CD4-positive, alpha-beta T cell treated with Interferon alpha-2 for 1 hour (primary cell): ENCODE results near the gene TBC1D13.
A peak's percentile ranks its signal among the peaks of the same experiment; 100 is the strongest.
"Not testable (repeated sequence)": the region's sequence is repeated elsewhere in the genome, so short reads cannot be mapped to it uniquely, and the experiment has no call there.

Experiments used
- DNase-seq, 2 donors: peaks; one replicate each; pipeline ENCODE4 v3.0.0-alpha.2; 2020 to 2022

Gene TBC1D13

DNA sequence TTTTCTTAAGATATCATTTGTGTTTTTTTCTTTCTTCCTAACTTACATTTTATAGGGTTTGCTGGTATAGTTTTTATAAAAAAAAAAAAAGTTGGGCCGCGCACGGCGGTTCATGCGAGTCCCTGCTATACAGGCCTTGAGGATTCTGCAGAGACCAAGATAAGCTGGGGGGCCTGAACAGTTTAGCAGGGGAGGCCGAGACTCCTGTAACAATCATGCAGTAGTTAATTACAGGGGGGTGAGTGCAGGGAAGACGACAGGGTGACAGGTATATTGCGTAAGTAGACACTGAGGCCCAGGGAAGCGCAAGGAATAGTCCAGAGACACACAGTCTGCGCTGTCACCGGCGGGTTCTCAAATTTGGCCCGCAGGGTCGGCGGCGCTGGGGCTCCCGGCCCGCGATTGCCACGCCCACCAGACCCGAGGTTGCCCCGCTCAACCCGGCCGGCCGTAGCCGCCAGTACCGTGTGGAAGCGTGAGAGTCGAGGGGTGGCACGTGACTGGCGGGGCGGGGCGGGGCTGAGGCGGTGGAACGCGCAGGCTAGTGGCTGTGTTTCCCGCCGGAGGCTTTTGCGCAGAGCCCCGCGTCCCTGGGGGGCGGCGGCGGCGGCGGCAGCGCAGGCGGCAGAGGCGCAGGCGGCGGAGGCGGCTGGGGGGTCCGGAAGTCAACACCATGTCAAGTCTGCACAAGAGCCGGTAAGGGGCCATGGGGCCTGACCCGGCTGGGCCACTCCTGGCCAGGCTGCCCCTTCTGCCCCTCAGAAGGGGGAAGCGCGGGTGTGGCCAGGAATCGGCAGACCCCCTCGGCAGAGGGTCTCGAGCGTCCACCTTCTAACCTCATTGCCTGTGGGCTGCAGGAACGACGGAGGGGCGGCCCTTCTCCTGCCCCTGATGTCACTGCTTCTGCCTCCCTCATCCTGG lies at the start of gene TBC1D13:
TBC1D13 (plus strand) TSS at position 573 of the 921 bp plus-strand sequence; CDS start at position 674, 101 bp downstream.
- peak; percentile 87 to 93 for DNase-seq

- DNase-seq = no peak
Measured at GRCh38 chr9:128742401-128742800, 44.7 kb upstream of the TBC1D13 start.

DNA sequence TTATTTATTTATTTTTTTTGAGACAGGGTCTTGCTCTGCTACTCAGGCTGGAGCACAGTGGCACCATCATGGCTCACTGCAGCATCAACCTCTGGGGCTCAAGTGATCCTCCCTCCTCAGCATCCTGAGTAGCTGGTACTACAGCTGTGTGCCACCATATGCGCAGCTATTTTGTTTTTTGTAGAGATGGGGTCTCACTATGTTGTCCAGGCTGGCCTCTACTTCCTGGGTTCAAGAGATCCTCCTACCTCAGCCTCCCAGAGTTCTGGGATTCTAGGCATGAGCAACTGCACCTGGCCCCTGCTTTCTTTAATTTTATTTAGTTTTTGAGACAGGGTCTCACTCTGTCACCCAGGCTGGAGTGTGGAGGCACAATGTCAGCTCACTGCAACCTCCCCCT lies 43.6 kb upstream of the TBC1D13 start:
- DNase-seq = no peak

DNA sequence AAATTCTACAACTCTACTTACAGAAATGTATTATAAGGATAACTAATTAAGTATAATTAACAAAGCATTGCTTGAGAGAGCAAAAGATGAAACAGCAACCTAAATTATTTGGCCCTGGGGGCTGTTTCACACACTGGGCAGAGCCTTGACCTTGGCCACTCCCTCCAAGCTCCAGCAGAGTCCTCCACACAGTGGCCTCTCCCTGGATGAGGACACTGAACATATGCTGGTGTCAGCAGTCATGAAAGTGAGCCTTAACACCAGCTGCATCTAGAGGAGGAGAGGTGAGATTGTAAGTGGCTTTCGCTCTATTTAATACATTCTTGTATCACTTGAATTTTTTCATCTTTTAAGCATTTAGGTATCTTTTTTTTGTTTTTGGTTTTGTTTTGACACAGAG lies 39.8 kb upstream of the TBC1D13 start:
- no peak for DNase-seq

GRCh38 chr9:128750926-128751595 lies 36.0 kb upstream of the TBC1D13 start:
- no peak for DNase-seq

DNA sequence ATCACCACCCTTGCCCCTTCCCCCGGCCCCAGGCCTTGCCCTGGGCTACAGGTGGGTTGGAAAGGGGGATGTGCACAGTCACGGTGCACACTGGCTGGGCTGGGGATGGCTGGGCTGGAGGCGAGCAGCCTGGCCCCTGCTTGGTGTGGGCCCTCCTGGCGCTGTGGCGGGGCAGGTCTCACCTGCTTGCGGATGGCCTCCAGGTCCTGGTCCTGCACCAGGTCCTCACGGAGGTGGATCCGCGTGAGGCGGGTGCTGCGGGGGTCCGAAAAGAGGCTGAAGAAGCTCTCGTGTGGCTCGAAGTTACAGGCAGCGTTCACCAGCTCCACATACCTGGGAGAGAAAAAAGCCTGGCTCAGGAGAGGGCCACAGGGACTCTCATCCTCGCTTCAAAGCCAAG lies 33.4 kb upstream of the TBC1D13 start:
- DNase-seq = no peak

GRCh38 chr9:128757602-128758001 lies 29.5 kb upstream of the TBC1D13 start:
- no peak for DNase-seq

DNA sequence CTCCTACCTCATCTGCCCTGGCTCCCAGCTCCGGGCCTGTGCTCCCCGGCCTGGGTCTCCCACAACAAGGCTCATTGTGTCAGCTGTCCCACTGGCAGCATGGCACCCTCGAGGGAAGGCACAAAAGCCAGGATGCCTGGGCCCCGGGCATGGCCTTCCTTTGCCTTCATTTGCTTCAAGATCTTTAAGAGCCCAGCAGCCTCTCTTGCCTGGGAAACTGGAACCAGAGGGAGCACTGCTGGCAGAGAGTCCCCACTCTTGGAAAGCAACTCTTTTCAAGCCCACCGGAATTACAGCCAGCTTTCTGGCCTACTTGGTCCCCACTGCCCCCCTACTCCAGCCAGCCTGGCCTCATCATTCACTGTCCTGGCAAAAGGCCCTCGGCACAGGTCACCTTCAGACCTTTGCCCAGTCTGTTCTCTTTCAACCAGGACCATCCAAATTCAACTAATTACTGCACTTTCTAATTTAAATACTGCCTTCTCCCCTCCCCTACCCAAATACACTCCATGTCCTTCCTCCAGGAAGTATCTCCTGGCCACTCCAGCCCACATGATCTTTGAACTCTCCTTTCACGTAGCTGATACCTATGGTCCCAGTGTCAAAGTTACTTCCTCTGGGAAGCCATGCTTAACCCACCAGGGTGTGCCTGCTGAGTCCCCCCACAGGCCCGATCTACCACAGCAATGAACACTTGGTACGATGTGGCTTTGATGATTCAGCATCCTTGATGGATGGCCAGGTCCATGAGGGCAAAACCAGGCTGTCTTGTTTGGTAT lies 24.2 kb upstream of the TBC1D13 start:
- DNase-seq = no peak

- no peak for DNase-seq
Measured at GRCh38 chr9:128764361-128764760, 22.7 kb upstream of the TBC1D13 start.

GRCh38 chr9:128765499-128765898 lies 21.6 kb upstream of the TBC1D13 start:
- DNase-seq = no peak

- no peak for DNase-seq
Measured at GRCh38 chr9:128768606-128769005, 18.4 kb upstream of the TBC1D13 start.

DNA sequence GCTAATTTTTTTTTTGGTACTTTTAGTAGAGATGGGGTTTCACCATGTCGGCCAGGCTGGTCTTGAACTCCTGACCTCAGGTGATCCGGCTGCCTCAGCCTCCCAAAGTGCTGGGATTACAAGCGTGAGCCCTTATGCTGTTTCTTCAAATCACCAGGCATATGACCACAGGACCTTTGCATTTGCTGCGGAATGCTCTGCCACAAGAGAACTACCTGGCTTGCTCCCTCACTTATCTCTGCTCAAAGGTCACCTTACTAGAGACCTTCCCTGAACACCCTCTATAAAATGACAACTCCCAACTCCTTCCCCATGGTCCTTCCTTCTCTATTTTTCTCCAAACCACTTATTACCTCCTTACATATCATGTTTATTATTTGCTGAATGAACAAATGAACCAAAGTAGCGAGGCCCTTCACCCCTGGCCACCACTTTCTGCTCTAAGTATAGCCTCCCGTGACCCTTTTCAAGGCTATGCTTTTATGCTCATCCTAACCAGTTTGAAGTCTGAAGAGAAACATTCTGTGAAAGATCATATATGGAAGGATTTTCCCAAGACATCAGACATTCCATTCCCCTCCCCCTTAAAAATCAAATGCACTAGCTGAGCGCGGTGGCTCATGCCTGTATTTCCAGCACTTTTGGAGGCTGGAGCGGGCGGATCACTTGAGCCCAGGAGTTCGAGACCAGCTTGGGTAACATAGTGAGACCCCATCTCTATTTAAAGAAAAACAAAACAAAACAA lies 16.6 kb upstream of the TBC1D13 start:
- DNase-seq = no peak

- DNase-seq = peak in 1 of 2 donors; percentile 23
Measured at GRCh38 chr9:128771094-128771721, 15.8 kb upstream of the TBC1D13 start.

DNA sequence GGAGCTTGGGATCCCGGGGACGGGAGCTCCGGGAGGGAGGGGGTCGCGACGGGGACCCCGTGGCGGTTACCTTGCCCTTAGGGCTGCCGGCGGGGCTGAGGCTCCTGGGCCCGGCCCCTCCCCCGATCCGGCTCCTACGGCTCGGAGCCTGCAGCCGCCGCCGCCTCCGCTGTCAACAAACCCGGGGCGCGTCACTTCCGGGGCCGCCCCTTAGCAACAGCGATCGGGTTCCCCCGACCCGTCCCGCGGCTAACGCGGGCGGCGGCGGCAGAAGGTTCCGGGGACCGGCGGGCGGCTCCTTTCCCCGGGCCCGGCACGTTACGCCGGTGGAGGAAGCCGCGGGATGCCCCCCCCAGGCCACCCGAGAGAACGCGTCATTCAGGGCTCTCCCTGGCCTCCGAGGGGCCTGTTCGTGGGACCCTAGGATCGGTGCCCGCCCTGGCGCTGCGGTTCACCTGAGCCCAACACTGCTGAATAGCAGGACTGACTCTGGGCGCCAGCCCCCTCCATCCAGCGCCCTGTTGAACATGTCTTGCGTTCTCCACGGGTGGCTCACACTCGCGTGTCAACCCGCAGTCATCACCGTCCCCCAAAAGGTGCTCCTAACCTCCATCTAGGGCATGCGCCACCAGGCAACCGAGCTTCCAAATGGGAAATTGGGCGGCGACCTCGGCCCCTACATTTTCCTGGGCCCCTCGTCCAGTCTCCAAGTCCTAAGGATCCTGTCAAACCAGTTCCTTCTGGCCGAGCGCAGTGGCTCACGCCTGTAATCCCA lies 15.1 kb upstream of the TBC1D13 start, which contains the start of gene ZER1:
ZER1 (minus strand) TSS at position 183 of the 775 bp plus-strand sequence. CDS start 16,362 bp downstream, outside the sequence.
- peak; percentile 90 to 94 for DNase-seq

DNA sequence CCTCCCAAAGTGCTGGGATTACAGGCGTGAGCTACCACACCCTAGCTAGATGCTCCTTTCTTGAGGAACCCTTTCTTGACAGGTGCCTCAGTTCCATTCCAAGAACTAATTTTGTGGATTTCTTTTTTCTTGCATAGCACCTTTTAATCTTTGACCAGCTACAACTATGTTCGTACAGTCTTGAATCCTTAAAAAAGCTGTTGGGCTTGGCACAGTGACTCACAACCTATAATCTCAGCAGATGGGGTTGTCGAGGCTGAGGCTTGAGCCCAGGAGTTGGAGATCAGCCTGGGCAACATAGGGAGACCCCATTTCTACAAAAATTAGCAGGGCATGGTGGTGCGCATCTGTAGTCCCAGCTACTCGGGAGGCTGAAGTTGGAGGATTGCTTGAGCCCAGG lies 14.0 kb upstream of the TBC1D13 start:
- DNase-seq = no peak

GRCh38 chr9:128774804-128775203 lies 12.2 kb upstream of the TBC1D13 start:
- DNase-seq = no peak

DNA sequence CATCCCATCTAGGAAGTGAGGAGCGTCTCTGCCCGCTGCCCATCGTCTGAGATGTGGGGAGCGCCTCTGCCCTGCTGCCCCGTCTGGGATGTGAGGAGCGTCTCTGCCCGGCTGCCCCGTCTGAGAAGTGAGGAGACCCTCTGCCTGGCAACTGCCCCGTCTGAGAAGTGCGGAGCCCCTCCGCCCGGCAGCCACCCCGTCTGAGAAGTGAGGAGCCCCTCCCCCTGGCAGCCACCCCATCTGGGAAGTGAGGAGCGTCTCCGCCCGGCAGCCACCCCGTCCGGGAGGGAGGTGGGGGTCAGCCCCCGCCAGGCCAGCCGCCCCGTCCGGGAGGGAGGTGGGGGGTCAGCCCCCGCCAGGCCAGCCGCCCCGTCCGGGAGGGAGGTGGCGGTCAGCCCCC lies 7.0 kb upstream of the TBC1D13 start:
- DNase-seq = not testable (repeated sequence)

GRCh38 chr9:128781187-128782070 lies 5.6 kb upstream of the TBC1D13 start:
- no peak for DNase-seq

- no peak for DNase-seq
Measured at GRCh38 chr9:128782669-128783068, 4.4 kb upstream of the TBC1D13 start.

- no peak for DNase-seq
Measured at GRCh38 chr9:128785427-128785826, 1.6 kb upstream of the TBC1D13 start.
